Heart left ventricle (tissue), 13 donors: Measurements from ENCODE around the gene DNMT3B.

Experiments
- POLR2A ChIP-seq, 2 donors: fragments of 450-650 bp; IDR thresholded peaks; one replicate each; pipeline ENCODE4 v1.6.1; 2017; ENCODE audit warnings: antibody characterized with exemption in 2 of 2, mild to moderate bottlenecking in 2 of 2, moderate library complexity in 2 of 2
- TF ChIP-seq, protein P1 (sequence below), 12 donors: fragments of 200-600 bp; sonication (generic) in 4 of 12; IDR thresholded peaks; one replicate each; pipeline versions ENCODE4 v1.5.0 to v1.8.0; 2018 to 2022; ENCODE audit warnings: antibody characterized with exemption in 12 of 12, mild to moderate bottlenecking in 5 of 12
- donor health status: ischemic (EF 13 %, LVEDD 7.1; RV severe dilation, severe dysfunction).
- donor health status: DM: no; HTN: yes; CAD: no.
- donor health status: DM: no; HTN: no; CAD: no.
- donor health status: ischemic (EF 25% LVEDD 6.9; RV normal size, moderate dysfunction).
- donor health status: ischemic (EF 25% LVEDD 5.7; RV mildly dilated, moderate dysfunction).
- donor health status: ischemic (EF 35%, LVEDD 5.7; RV mildly dilated, moderate dysfunction).
- donor health status: nonischemic (EF 11% LVEDD 7.7; RV severe dilation, severe dysfunction).
- donor health status: DM: yes; HTN: yes; CAD: no.
- donor health status: PGD.
- donor health status: ischemic (EF 29% LVEDD 5.4; RV normal size, mild dysfunction).
- donor health status: nonischemic (EF 23%, LVEDD 6.1; RV moderate dilation, normal function).

GRCh38 chr20:32792316-32792715 is 30.1 kb downstream of the DNMT3B start:
- TF ChIP-seq, protein P1, sequence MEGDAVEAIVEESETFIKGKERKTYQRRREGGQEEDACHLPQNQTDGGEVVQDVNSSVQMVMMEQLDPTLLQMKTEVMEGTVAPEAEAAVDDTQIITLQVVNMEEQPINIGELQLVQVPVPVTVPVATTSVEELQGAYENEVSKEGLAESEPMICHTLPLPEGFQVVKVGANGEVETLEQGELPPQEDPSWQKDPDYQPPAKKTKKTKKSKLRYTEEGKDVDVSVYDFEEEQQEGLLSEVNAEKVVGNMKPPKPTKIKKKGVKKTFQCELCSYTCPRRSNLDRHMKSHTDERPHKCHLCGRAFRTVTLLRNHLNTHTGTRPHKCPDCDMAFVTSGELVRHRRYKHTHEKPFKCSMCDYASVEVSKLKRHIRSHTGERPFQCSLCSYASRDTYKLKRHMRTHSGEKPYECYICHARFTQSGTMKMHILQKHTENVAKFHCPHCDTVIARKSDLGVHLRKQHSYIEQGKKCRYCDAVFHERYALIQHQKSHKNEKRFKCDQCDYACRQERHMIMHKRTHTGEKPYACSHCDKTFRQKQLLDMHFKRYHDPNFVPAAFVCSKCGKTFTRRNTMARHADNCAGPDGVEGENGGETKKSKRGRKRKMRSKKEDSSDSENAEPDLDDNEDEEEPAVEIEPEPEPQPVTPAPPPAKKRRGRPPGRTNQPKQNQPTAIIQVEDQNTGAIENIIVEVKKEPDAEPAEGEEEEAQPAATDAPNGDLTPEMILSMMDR (IDR thresholded peaks at IDR 0.05): no peak
- no peak for TF ChIP-seq POLR2A (IDR thresholded peaks at IDR 0.05)
